ENCODE results near the gene GRM5. TPM values are rescaled to one million over a fixed set of nuclear protein-coding genes. Genes with fewer than 3 reads are reported as not detected.

The GRM5 gene
- total RNA-seq, 1 donor from 2014 or later: 0.21 TPM

DNA sequence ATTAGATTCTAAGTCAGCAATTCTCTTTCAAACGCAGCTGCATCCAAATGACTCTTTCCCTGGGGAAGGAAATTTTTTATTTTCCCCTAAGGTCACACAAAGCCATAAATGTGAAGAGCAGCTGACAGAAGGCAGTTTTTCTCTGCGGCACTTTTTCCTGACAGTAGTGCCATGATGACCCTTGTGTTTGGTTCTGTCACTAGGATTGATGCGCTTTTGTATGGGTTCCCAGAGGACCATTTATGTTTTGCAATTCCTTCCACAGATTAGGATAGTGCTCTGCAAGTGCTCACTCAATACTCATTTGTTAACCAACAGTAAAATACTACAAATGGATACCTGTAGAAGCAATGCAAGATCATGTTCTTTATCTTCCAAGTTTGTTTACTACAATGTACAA lies 368.6 kb downstream of the GRM5 start:
- no peak for DNase-seq

- DNase-seq: no peak
These were observed 369.9 kb downstream of the GRM5 start for GRCh38 chr11:88695689-88696414.

DNA sequence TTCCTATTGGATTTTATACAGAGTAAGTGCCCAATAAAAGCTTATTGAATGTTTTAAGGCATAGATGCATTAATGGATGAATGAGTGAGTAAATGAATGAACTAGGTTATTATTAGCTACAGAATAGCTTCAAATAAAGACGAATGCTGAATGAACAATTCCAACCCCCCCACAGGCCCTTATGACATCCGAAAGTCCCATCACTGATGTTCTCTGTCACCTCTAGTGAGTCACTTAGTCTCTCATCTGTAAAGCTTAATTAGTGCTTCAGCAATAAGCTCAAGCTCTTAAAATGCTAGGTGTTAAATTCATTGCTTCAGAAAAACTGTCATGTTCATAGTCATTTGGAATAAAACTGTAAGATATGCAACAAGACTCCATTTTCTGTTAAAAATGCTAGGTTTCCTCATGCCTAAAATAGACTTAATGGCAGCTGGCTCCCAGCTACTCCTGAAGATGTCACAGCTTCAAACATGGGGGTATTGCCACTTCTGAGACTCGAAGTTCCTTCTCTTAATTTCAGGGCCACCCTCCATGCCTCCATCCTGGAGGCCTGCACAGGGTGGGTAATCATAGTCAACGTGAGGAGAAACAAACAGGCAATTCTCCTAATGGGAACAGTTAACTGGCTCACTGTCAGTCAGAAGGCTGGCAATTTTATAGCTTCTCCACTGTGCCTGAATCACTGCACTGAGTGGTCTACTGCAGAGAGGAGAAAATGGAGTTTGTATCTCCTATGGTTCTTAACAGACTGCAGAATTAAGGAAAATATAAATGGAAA lies 373.3 kb downstream of the GRM5 start:
- no peak for DNase-seq

GRCh38 chr11:88689548-88690240 lies 376.1 kb downstream of the GRM5 start:
- no peak for DNase-seq

GRCh38 chr11:88683024-88683423 lies 382.8 kb downstream of the GRM5 start:
- DNase-seq: no peak

DNA sequence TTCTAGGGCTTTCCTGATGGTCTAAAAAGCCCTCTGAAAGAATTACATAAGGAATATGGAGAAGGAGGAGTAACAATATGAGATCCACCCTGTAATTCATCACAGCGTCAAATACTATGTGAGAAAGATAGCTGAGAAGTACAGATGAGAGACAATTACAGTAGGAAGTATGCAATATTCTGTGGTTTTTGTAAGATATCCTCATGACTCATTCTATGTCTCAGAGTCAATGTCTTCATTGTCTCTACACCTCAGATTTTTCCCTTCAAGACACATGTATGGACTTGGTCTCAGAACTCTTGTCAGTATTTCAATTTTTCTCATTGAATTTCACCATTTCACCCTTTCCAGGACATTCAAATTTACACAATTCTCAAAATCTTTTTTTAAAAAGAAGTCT lies 385.0 kb downstream of the GRM5 start:
- no peak for DNase-seq

DNA sequence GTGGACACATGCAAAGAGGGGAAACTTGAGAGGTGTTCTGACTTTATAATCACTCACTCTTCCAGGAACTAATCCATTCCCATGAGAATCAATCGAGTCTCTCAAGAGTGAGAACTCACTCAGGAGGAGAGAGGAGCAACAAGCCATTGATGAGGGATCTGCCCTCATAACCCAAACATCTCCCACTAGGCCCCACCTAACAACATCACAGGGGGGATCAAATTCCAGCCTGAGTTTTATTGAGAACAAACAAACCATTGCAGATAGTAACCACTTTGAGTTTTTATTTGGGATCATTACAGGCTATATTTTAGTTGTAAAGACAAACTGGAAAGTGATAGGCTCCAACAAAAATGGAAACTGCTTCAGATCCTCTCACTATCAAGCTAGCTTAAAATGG lies 399.4 kb downstream of the GRM5 start:
- DNase-seq: no peak

DNA sequence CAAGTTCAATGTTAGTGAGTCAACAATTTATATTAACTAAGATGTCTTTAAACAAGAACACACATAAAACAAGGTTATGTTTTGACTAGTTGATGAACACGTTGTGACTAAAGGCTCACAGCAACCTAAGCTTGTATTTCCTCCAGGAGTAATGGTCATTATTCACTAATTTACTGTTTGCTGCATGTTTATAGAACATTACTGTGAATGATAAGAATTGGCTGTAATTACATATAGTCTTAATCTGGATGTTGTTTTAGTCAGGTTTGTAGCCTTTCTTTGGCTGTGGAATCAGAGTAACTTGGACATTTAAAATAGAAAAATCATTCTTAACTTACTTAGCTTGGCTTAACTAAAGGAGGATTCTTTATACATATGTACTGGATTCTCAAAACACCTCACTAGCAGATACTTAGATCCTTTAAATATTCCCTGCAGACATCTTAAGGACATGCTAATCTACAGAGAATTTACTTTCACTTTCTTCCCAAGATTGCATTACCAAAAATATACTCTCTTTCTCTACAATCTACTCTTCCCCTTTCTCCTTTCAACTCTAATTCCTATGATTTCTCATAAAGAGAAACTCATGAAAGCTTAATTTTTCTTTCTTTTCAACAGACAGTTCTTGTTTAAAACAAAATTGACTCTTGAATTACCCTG lies 408.6 kb downstream of the GRM5 start:
- no peak for DNase-seq

DNA sequence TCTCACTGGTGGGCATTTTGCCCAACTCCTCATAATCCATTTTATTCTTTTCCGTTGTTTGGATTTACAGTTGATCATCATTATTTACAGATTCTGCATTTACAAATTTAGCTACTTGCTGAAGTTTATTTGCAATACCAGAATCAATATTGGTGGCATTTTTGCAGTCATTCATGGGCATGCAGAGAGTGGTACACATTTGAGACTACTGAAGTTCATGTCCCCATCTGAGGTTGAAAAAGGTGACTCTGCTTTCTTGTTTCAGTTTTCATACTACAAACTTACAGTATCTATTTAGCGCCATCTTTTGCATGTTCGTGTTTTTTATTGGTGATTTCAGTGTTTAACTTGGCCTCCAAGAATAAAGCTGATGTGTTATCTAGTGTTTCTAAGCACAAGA lies 409.5 kb downstream of the GRM5 start:
- DNase-seq: no peak

- DNase-seq: no peak
These were observed 410.1 kb downstream of the GRM5 start for GRCh38 chr11:88655656-88656055.

DNA sequence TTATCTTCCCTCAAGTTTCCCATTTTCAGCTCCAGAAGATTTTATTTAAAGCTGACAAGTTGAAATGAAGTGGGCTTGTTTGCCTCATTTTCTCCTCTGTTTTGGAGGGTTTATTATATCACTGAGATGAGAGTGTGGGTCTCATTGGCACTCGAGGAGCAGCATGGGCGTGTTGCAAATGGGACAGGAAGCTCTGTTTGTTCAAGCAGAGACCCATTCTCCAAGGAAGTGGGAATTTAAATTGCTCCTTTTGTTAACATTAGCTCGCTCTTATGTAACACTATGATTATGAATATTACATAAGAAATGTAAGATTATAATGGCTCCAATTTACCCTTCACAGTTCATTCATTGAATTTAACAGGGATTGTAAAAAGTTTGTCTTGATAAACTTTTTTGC lies 410.6 kb downstream of the GRM5 start:
- DNase-seq: no peak

DNA sequence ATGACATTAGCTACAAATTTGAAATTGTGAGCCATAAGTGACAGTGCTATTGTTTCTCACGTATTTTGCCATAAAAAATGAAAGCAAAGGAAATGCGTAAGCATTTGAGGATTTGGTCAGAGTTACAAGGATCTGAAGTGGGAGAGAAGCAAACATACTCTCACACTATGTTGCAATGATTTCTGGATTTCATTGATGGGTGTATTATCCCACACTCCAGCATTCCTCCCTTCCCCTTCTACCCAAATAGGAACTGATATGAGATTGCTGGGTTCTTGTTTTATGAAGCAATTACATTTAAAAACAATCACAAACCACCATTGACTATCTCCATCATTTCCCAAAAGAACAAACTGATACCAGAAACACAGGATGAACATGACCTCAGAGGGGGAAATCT lies 414.2 kb downstream of the GRM5 start:
- DNase-seq: no peak

GRCh38 chr11:88644724-88645123 lies 421.1 kb downstream of the GRM5 start:
- DNase-seq: no peak

GRCh38 chr11:88632163-88632562 lies 433.6 kb downstream of the GRM5 start:
- no peak for DNase-seq

DNA sequence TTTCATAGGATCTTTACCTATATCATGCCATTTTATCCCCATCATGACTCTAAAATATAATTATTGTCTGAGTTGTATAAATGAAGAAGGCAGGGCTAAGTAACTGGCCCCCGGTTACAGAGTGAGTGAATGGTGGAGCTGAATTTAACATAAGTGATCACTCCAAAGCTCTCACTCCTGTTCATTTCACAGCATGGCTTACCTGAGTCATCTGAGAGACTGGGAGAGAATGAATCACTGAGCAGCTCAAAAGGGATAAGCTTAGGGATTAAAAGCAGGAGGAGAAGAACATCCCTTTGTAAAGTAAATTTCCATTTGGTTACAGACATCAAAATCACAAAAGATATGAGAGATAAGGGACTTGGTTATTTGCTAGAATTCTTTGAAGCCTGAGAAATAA lies 434.3 kb downstream of the GRM5 start:
- DNase-seq: no peak

GRCh38 chr11:88629496-88629895 lies 436.3 kb downstream of the GRM5 start:
- no peak for DNase-seq

DNA sequence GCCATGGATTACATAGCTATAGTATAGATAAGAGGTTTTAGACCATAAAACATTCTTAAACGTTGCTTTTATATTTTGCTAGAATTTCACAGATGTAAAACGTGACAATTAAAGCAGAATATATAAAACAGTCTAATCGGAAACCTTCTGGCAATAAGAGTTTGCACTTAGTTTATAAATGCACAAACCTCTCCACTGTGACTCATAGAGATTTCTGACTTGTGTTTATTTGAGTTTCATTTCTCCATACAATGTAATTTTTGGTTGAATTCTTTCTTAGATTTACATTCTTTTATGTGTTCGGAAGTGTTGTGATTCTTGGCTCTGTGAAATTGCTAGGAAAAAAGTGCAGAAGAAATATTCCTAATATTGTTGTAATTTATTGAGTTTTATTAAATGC lies 439.6 kb downstream of the GRM5 start:
- DNase-seq: no peak

DNA sequence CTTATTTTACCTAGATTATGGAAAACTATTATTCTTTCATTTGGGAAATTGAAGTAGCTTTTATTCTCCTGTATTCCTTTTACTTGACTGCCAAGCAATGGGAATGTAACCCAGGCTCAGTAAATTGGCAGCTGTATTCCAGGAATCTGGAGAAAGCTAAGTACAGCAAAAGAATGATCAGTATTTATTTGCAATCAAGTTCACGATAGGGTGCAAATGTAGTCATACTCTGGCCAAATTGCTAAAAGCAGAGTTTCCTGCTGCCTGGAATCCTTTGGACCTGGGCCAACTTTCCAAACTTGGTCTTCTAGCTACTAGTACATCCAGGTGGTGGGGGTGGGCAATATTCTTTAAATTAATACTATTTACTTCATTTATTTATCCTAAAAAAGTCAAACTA lies 442.3 kb downstream of the GRM5 start:
- DNase-seq: peak; percentile 8

- DNase-seq: peak; percentile 47
These were observed 445.1 kb downstream of the GRM5 start for GRCh38 chr11:88620568-88621130.

DNA sequence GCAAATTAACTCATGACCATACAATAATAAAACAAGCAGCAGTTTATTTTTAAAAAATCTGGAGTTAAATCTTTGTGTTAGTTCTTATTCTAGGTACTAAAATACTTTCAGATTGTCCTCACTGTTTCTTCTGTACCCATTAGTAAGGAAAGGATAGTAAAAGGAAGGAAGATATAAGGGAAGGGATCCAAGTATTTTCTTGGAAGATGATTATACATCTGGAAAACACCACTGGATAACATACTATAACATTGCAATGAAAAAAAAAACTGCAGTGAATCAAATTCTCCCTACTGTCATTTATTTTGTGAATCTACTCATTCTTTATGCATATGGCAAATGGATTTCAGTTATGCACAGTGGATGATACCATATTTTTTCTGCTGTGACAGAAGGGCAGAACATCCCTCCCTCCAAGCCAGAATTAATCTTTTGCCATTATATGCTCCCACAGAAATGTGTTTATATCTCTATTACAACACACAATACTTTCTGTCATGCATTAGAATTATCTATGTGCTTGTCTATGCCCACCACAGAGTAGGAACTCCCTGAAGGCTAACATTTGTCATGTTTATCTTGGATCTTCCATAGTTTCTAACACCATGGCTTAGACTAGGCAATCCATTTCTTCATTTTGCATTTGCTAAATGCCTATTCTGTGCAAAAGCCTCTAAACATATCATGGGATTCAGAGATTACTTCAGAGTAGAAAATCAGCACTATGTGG lies 446.0 kb downstream of the GRM5 start:
- DNase-seq: peak; percentile 8

DNA sequence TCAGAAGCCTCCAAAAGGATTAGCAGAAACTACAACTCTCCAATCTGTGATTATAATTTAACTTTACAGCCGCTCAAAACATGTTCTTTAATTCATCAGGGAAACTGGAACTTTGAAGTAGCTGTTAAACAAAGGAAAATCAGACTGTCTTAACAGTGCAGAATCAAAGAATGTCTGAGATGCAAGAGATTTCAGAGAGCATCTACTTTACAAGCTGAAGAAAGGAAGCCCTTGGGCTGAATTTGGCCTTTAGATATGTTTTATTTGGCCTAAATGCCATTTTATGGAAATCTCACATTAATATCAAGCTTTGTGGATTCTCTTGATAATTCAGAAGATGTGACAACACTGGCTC lies 446.7 kb downstream of the GRM5 start:
- DNase-seq: no peak
